ENCODE measurements around the gene SGSM2. TPM values are rescaled to one million over a fixed set of nuclear protein-coding genes. Genes with fewer than 3 reads are reported as not detected.

The SGSM2 gene
- total and polyA plus RNA-seq, 2 of the 8 experiments (the other 6 are each of a cell fraction or from before 2014, with no cell fraction given): 44.5 to 77.7 TPM

- TF ChIP-seq TAF1 (IDR thresholded peaks at IDR 0.05; ENCODE audit: low read depth, low read length) (no peak), TCF12 (IDR thresholded peaks at IDR 0.05; ENCODE audit: low read depth, low read length) (no peak), SP2 (IDR thresholded peaks at IDR 0.05; ENCODE audit: low read length) (no peak), SP1 (IDR thresholded peaks at IDR 0.05; ENCODE audit: low read depth, low read length) (no peak)
Observed at GRCh38 chr17:2363318-2363717, 26.0 kb downstream of the SGSM2 start (continued).

Data from H1 (cell line).